ENCODE results near the gene TNS1.

GRCh38 chr2:217897816-217898806 is 104.7 kb downstream of the TNS1 start:
- TF ChIP-seq, protein P1, sequence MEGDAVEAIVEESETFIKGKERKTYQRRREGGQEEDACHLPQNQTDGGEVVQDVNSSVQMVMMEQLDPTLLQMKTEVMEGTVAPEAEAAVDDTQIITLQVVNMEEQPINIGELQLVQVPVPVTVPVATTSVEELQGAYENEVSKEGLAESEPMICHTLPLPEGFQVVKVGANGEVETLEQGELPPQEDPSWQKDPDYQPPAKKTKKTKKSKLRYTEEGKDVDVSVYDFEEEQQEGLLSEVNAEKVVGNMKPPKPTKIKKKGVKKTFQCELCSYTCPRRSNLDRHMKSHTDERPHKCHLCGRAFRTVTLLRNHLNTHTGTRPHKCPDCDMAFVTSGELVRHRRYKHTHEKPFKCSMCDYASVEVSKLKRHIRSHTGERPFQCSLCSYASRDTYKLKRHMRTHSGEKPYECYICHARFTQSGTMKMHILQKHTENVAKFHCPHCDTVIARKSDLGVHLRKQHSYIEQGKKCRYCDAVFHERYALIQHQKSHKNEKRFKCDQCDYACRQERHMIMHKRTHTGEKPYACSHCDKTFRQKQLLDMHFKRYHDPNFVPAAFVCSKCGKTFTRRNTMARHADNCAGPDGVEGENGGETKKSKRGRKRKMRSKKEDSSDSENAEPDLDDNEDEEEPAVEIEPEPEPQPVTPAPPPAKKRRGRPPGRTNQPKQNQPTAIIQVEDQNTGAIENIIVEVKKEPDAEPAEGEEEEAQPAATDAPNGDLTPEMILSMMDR (IDR thresholded peaks at IDR 0.05; ENCODE audit: poor library complexity) = no peak
- TF ChIP-seq EZH2 (IDR thresholded peaks at IDR 0.05; ENCODE audit: borderline replicate concordance) (no peak), EZH2phosphoT487 (IDR thresholded peaks at IDR 0.05; ENCODE audit: low read depth, severe bottlenecking, unreplicated experiment) (no peak)

Data from hepatocyte (in vitro differentiated cells).